ENCODE results near the gene ATL2.

Gene ATL2

DNA sequence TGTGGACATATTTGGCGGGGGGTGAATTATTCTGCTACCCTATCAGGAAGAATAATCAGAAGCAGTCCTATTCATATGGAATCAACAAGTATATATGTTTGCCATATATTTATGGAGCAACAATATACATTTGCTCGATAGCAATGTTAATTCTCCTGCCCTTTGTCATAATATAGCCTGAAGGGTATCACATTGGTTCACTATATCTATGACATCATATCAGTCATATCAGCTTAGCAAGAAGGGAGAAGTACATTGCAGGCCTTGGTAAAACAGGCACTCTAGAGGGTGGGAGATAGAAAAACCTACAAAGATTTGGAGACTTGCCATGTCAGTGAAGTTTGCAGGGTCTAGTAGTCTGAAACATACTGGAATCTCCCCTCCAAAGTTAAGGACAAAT, 128.4 kb downstream of the ATL2 start:
- DNase-seq (ENCODE audit: low read depth): no peak
- no peak overlapping the region for H3K4me3 ChIP-seq (ENCODE audit: low read length)
- TF ChIP-seq, protein P1, sequence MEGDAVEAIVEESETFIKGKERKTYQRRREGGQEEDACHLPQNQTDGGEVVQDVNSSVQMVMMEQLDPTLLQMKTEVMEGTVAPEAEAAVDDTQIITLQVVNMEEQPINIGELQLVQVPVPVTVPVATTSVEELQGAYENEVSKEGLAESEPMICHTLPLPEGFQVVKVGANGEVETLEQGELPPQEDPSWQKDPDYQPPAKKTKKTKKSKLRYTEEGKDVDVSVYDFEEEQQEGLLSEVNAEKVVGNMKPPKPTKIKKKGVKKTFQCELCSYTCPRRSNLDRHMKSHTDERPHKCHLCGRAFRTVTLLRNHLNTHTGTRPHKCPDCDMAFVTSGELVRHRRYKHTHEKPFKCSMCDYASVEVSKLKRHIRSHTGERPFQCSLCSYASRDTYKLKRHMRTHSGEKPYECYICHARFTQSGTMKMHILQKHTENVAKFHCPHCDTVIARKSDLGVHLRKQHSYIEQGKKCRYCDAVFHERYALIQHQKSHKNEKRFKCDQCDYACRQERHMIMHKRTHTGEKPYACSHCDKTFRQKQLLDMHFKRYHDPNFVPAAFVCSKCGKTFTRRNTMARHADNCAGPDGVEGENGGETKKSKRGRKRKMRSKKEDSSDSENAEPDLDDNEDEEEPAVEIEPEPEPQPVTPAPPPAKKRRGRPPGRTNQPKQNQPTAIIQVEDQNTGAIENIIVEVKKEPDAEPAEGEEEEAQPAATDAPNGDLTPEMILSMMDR (conservative IDR thresholded peaks at IDR 0.05; ENCODE audit: low read depth, low read length): no peak

DNA sequence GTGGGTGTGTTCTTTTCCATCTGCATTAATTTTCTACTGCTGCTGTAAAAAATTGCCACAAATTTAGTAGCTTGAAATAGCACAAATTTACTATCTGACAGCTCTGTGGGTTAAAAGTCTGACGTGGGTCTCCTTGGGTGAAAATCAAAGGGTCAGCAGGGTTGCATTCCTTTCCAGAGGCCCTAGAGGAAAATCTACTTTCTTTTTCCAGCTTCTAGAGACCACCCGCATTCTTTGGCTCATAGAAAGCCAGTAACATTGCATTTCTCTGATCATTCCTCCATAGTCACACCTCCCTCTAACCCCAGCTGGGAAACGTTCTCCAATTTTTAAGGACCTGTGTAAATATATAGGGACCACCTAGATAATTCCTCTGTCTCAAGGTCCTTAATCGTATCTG, 128.8 kb downstream of the ATL2 start:
- DNase-seq (ENCODE audit: low read depth): no peak
- no peak overlapping the region for H3K4me3 ChIP-seq (ENCODE audit: low read length)
- TF ChIP-seq, protein P1 (conservative IDR thresholded peaks at IDR 0.05; ENCODE audit: low read depth, low read length): no peak

DNA sequence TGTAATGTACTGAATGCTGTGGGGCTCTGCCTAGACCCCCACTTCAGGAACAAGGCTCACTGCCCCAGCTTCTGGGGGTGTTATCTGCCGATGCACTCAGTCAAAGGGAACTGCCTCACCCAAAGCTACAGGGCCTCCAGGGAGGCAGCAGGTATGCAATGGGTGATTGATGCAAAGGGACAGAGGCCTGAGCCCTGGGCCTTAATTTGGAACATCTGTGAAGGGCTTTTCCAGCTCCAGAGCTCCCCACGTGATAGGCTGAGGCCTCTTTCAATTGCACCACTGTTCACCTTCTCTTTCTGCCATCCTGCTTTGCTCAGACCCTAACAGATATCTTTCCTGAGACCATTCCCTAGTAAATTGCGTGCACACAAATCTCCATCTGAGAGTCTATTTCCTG, 131.0 kb downstream of the ATL2 start:
- no peak for DNase-seq (ENCODE audit: low read depth)
- no peak overlapping the region for H3K4me3 ChIP-seq (ENCODE audit: low read length)
- TF ChIP-seq, protein P1 (conservative IDR thresholded peaks at IDR 0.05; ENCODE audit: low read depth, low read length): no peak

DNA sequence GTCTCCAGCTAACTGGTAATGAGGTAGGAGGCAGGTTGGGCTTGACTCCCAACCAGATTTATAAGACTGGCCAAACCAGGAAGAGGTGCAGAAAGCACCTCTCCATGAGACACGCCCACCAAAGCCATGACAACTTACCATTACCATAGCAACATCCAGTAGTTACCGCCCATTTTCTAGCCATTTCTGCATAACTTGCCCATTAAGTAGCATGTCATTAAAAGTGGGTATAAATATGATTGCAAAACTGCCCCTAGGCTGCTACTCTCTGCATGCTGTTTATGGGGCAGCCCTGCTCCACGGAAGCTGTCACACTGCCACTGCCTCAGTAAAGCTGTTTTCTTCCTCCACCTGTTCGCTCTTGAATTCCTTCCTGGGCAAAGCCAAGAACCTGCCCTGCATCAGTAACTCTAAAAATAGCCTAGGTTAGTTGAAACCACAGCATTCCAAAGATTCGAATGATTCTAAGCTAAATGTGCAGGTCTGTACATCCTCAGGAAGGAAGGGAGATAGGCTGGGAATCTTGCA, 131.9 kb downstream of the ATL2 start:
- DNase-seq (ENCODE audit: low read depth): no peak

DNA sequence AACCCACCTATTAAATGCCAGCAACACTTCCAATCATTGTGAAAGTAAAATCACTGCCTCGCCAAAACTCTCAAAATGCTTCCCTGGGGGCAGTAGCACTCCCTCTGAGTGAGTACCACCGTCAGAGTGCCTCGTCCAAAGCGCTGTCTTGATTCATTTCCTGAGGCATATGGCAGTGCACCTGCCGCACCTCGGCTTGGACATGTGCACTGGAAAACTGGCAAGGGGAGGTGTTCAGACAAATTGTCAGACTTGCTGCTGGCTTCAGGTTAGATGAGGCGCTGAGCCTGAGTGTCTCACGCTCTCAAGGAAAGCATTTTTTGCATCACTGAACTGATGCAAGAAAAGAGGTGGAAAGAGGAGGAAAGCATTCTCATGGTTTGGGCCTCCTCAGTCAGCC, 132.8 kb downstream of the ATL2 start:
- TF ChIP-seq, protein P1 (conservative IDR thresholded peaks at IDR 0.05; ENCODE audit: low read depth, low read length): no peak
- H3K4me3 ChIP-seq (ENCODE audit: low read length): no peak overlapping the region
- DNase-seq (ENCODE audit: low read depth): no peak

More for the DNA sequence above, 131.9 kb downstream of the ATL2 start:
- TF ChIP-seq, protein P1 (conservative IDR thresholded peaks at IDR 0.05; ENCODE audit: low read depth, low read length): no peak
- H3K4me3 ChIP-seq (ENCODE audit: low read length): no peak overlapping the region
